ENCODE data around the gene ASNSD1.

DNA sequence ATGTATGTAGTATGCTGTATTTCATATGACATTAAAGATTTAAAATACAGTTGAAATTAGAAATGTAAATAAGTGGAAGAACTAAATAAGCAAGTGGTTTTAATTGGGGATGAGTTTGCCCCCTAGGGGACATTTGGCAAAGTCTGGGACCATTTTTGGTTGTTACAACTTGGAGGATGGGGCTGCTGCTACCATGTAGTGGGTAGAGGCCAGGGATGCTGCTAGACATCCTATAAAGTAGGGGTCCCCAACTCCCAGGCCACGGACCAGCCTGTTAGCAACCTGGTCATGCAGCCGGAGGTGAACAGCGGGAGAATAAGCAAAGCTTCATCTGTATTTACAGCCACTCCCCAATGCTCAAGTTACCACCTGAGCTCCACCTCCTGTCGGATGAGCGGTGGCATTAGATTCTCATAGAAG, 27.9 kb upstream of the ASNSD1 start:
- TF ChIP-seq CTCF (IDR thresholded peaks at IDR 0.05; ENCODE audit: insufficient read depth, low read depth, low read length): no peak
- TF ChIP-seq EZH2 (IDR thresholded peaks at IDR 0.05; ENCODE audit: insufficient read depth, low read length): no peak

Measured in astrocyte (in vitro differentiated cells and primary cell).